DMS 273 (cell line): ENCODE measurements around the gene COL16A1.

Experiments
- DNase-seq: peaks from one replicate; lab custom pipeline; 2025; ENCODE audit not compliant: unreplicated experiment; lab: John Stamatoyannopoulos, UW

Gene COL16A1

GRCh38 chr1:31607360-31607759, 96.5 kb downstream of the COL16A1 start:
- DNase-seq = no peak

GRCh38 chr1:31605908-31606427, 97.8 kb downstream of the COL16A1 start:
- DNase-seq = no peak
